HCT116 (cell line): ENCODE results near the gene IQSEC3.

Experiments
- CTCF ChIP-seq, 3 experiments: fragments of 200-600 bp in 1 of 3; sonication (generic) in 1 of 3; IDR thresholded peaks in 2 of 3; conservative IDR thresholded peaks in 1 of 3; 2 replicates each; pipeline ENCODE4 v1.5.1; 2012 to 2017; ENCODE audit warnings: low read depth in 2 of 3, low read length in 2 of 3, antibody characterized with exemption in 1 of 3, borderline replicate concordance in 1 of 3, control low read depth in 1 of 3, mild to moderate bottlenecking in 1 of 3, mixed read lengths in 1 of 3, mixed run types in 1 of 3, moderate library complexity in 1 of 3; ENCODE audit not compliant: insufficient read depth in 1 of 3
- EZH2 ChIP-seq: fragments of 200-600 bp; sonication (generic); IDR thresholded peaks from 2 replicates; pipeline ENCODE4 v1.6.1; 2017; ENCODE audit warnings: antibody characterized with exemption, mixed run types
- POLR2A ChIP-seq: IDR thresholded peaks from 2 replicates; pipeline ENCODE4 v1.7.0; 2011; ENCODE audit warnings: borderline replicate concordance; ENCODE audit not compliant: insufficient read depth, insufficient read length; ENCODE audit errors: extremely low read depth
- REST ChIP-seq: IDR thresholded peaks from 2 replicates; pipeline ENCODE4 v1.6.1; 2012; ENCODE audit warnings: low read depth
- SP1 ChIP-seq: IDR thresholded peaks from 2 replicates; pipeline ENCODE4 v1.6.1; 2012; ENCODE audit warnings: low read depth
- YY1 ChIP-seq: IDR thresholded peaks from 2 replicates; pipeline ENCODE4 v1.6.1; 2011; ENCODE audit warnings: low read length, low read depth, moderate library complexity, mild to moderate bottlenecking; ENCODE audit not compliant: insufficient replicate concordance; ENCODE audit errors: extremely low read depth

GRCh38 chr12:227286-227915 is 160.8 kb downstream of the IQSEC3 start:
- no peak for TF ChIP-seq CTCF (IDR thresholded peaks at IDR 0.05 in 2 of 3, conservative IDR thresholded peaks at IDR 0.05 in 1 of 3; ENCODE audit: borderline replicate concordance in 1 of 3, insufficient read depth in 1 of 3, low read depth in 2 of 3, low read length in 2 of 3)
- no peak for TF ChIP-seq POLR2A
- no peak for TF ChIP-seq REST
- no peak for TF ChIP-seq SP1
- no peak for TF ChIP-seq YY1
- TF ChIP-seq EZH2: no peak
